Measurements from ENCODE around the gene OPN3. TPM values are rescaled to one million over a fixed set of nuclear protein-coding genes. Genes with fewer than 3 reads are reported as not detected.

OPN3 gene
- total and polyA plus RNA-seq, 2 donors (not counting 3 experiments of a cell fraction or from before 2014, with no cell fraction given) = 16.1 to 23.9 TPM

- H3K27ac ChIP-seq (ENCODE audit: insufficient read depth, low read depth, low read length) = no peak overlapping the region
- no peaks in the 10 kb centered on the region for H3K9me1 ChIP-seq (replicated peaks; ENCODE audit: control insufficient read depth, extremely low read depth, insufficient read depth, low read length)
- no peaks in the 10 kb centered on the region for H3K27me3 ChIP-seq (ENCODE audit: control insufficient read depth in 2 of 2, insufficient read depth in 2 of 2, low read length in 2 of 2)
- H3K79me2 ChIP-seq (ENCODE audit: control insufficient read depth, insufficient read depth, low read length) = no peaks in the 10 kb centered on the region
- H3K4me3 ChIP-seq (replicated peaks in 1 of 3; ENCODE audit: insufficient read depth in 1 of 3, low read depth in 1 of 3, low read length in 3 of 3) = no peak overlapping the region
- dilution Hi-C loops (cut with MboI; ENCODE audit: extremely low pct_ligation_motif_present, low sequenced_read_pairs) (no loop called here), intact Hi-C loops (cut with micrococcal nuclease) (no loop called here)
- H3K36me3 ChIP-seq (ENCODE audit: control insufficient read depth in 2 of 2, extremely low read depth in 1 of 2, insufficient read depth in 2 of 2, low read length in 2 of 2) = no peaks in the 10 kb centered on the region
- ChIA-PET POLR2A (no interaction called here), CTCF (interaction anchor here (0.6 kb wide), 1 partner anchor 80 kb away, joined by 3 read pairs; no protein-coding TSS in a partner anchor)
- no peak overlapping the region for H2AFZ ChIP-seq (ENCODE audit: low read depth, low read length)
- TF ChIP-seq FOS (IDR thresholded peaks at IDR 0.05; ENCODE audit: borderline replicate concordance, insufficient read depth, low read length) (no peak), MYC (IDR thresholded peaks at IDR 0.05; ENCODE audit: low read depth, low read length) (no peak), CTCF (IDR thresholded peaks at IDR 0.05; ENCODE audit: extremely low read depth in 1 of 2, insufficient read depth in 1 of 2, low read depth in 1 of 2, low read length in 2 of 2) (no peak), GATA2 (IDR thresholded peaks at IDR 0.05; ENCODE audit: insufficient read depth, insufficient read length, low read depth, low read length) (no peak), POLR2A (IDR thresholded peaks at IDR 0.05; ENCODE audit: low read depth, low read length) (no peak), EZH2 (IDR thresholded peaks at IDR 0.05; ENCODE audit: borderline replicate concordance, low read depth, low read length, severe bottlenecking) (no peak), JUN (IDR thresholded peaks at IDR 0.05; ENCODE audit: borderline replicate concordance, insufficient read depth, insufficient read length, low read depth) (no peak), POLR2AphosphoS5 (IDR thresholded peaks at IDR 0.05; ENCODE audit: insufficient read depth, low read depth, low read length) (no peak)
- TF ChIP-seq, protein P1, sequence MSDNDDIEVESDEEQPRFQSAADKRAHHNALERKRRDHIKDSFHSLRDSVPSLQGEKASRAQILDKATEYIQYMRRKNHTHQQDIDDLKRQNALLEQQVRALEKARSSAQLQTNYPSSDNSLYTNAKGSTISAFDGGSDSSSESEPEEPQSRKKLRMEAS (IDR thresholded peaks at IDR 0.05; ENCODE audit: insufficient read depth, insufficient read length) = no peak
- H3K9ac ChIP-seq (replicated peaks; ENCODE audit: extremely low read depth, insufficient read depth, low read length) = no peak overlapping the region
- BruUV-seq (replicated peaks) = no TSS peak
- H4K20me1 ChIP-seq (replicated peaks; ENCODE audit: control insufficient read depth, extremely low read depth, insufficient read depth, low read length) = no peaks in the 10 kb centered on the region
- H3K4me1 ChIP-seq (ENCODE audit: control insufficient read depth, extremely low read depth, insufficient read depth, low read length) = no peaks in the 10 kb centered on the region
- no peaks in the 10 kb centered on the region for H3K9me3 ChIP-seq (replicated peaks; ENCODE audit: control insufficient read depth, insufficient read depth, low read length)
- DNase-seq (ENCODE audit: low read depth, low spot score) = no peak
- no peak for FAIRE-seq
- H3K4me2 ChIP-seq (ENCODE audit: insufficient read depth, low read length) = no peak overlapping the region
Observed at GRCh38 chr1:241666419-241666818, 26.2 kb upstream of the OPN3 start.
